Measurements from ENCODE around the gene SIAH3.
"Not testable (repeated sequence)": the region's sequence is repeated elsewhere in the genome, so short reads cannot be mapped to it uniquely, and the experiment has no call there.

Gene SIAH3

GRCh38 chr13:45876781-45877180, 25.2 kb upstream of the SIAH3 start:
- DNase-seq (ENCODE audit: low spot score), result no peak
- Histone ChIP-seq H3K27ac (no peak overlapping the region), H3K4me3 (no peak overlapping the region)
- no peak for TF ChIP-seq CTCF (IDR thresholded peaks at IDR 0.05)

- no peak overlapping the region for H3K27ac ChIP-seq
- no peak for TF ChIP-seq CTCF (IDR thresholded peaks at IDR 0.05)
- no peak for DNase-seq (ENCODE audit: low spot score)
- no peak overlapping the region for H3K4me3 ChIP-seq
Observed at GRCh38 chr13:45875951-45876350, 24.4 kb upstream of the SIAH3 start.

GRCh38 chr13:45873491-45874325, 22.2 kb upstream of the SIAH3 start:
- H3K27ac ChIP-seq, result no peak overlapping the region
- no peak overlapping the region for H3K4me3 ChIP-seq
- no peak for DNase-seq (ENCODE audit: low spot score)
- no peak for TF ChIP-seq CTCF (IDR thresholded peaks at IDR 0.05)

- no peak overlapping the region for H3K4me3 ChIP-seq
- H3K27ac ChIP-seq, result no peak overlapping the region
- no peak for DNase-seq (ENCODE audit: low spot score)
- no peak for TF ChIP-seq CTCF (IDR thresholded peaks at IDR 0.05)
Observed at GRCh38 chr13:45872566-45872965, 21.0 kb upstream of the SIAH3 start.

GRCh38 chr13:45871201-45871600, 19.6 kb upstream of the SIAH3 start:
- not testable (repeated sequence) for H3K27ac ChIP-seq; DNase-seq (ENCODE audit: low spot score); H3K4me3 ChIP-seq

- Histone ChIP-seq H3K4me3 (no peak overlapping the region), H3K27ac (no peak overlapping the region)
- TF ChIP-seq CTCF (IDR thresholded peaks at IDR 0.05), result no peak
- DNase-seq (ENCODE audit: low spot score), result no peak
Observed at GRCh38 chr13:45870232-45870631, 18.7 kb upstream of the SIAH3 start.

GRCh38 chr13:45865414-45865813, 13.9 kb upstream of the SIAH3 start:
- TF ChIP-seq CTCF (IDR thresholded peaks at IDR 0.05), result no peak
- H3K27ac ChIP-seq, result no peak overlapping the region
- DNase-seq (ENCODE audit: low spot score), result no peak

More at GRCh38 chr13:45865414-45865813, 13.9 kb upstream of the SIAH3 start:
- no peak overlapping the region for H3K4me3 ChIP-seq

All from coronary artery (tissue), 2 donors.